ENCODE data around the gene R3HDM1.

DNA sequence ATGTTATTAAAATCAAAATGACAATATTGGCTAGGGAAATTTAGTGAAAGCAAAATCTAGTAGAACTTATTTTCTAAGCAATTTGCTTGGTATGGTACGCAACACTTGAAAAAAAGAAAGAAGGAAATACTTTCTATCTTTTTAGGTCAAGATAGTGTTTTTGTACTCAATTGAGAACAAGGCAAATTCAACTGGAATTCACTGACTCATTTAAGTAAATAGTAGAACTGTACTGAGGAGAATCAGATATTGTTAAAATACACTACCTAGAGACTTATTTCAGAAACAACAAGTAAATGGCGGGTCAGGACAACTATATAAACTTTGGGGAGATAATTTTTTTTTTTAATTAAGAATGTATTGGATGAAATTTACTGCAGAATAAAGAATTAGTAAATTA, 19.2 kb upstream of the R3HDM1 start:
- TF ChIP-seq, protein P1, sequence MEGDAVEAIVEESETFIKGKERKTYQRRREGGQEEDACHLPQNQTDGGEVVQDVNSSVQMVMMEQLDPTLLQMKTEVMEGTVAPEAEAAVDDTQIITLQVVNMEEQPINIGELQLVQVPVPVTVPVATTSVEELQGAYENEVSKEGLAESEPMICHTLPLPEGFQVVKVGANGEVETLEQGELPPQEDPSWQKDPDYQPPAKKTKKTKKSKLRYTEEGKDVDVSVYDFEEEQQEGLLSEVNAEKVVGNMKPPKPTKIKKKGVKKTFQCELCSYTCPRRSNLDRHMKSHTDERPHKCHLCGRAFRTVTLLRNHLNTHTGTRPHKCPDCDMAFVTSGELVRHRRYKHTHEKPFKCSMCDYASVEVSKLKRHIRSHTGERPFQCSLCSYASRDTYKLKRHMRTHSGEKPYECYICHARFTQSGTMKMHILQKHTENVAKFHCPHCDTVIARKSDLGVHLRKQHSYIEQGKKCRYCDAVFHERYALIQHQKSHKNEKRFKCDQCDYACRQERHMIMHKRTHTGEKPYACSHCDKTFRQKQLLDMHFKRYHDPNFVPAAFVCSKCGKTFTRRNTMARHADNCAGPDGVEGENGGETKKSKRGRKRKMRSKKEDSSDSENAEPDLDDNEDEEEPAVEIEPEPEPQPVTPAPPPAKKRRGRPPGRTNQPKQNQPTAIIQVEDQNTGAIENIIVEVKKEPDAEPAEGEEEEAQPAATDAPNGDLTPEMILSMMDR (IDR thresholded peaks at IDR 0.05): no peak
- TF ChIP-seq POLR2AphosphoS5 (IDR thresholded peaks at IDR 0.05): no peak
- TF ChIP-seq POLR2A (IDR thresholded peaks at IDR 0.05): no peak
